ENCODE data around the gene NAALADL2.
"Not testable (repeated sequence)": the region's sequence is repeated elsewhere in the genome, so short reads cannot be mapped to it uniquely, and the experiment has no call there.

NAALADL2 gene

GRCh38 chr3:175404027-175404426, 544.9 kb downstream of the NAALADL2 start:
- Histone ChIP-seq H3K4me3 (ENCODE audit: low read depth, low read length) (no peak overlapping the region), H3K9ac (ENCODE audit: low read depth, low read length) (no peak overlapping the region), H3K9me3 (ENCODE audit: control insufficient read depth, insufficient read depth, low read length) (no peaks in the 10 kb centered on the region), H3K36me3 (ENCODE audit: control insufficient read depth, insufficient read depth, low read length) (no peaks in the 10 kb centered on the region), H3K27me3 (ENCODE audit: control insufficient read depth, insufficient read depth, low read length) (no peaks in the 10 kb centered on the region), H3K4me1 (ENCODE audit: control insufficient read depth, insufficient read depth, low read length) (no peaks in the 10 kb centered on the region)

- no peaks in the 10 kb centered on the region for H3K9me3 ChIP-seq (ENCODE audit: control insufficient read depth, insufficient read depth, low read length)
- no peak overlapping the region for H3K9ac ChIP-seq (ENCODE audit: low read depth, low read length)
- H3K36me3 ChIP-seq (ENCODE audit: control insufficient read depth, insufficient read depth, low read length), result no peaks in the 10 kb centered on the region
Observed at GRCh38 chr3:175404621-175405020, 545.5 kb downstream of the NAALADL2 start.

GRCh38 chr3:175410251-175410650, 551.1 kb downstream of the NAALADL2 start:
- Histone ChIP-seq H3K4me3 (ENCODE audit: low read depth, low read length) (no peak overlapping the region), H3K27me3 (ENCODE audit: control insufficient read depth, insufficient read depth, low read length) (no peaks in the 10 kb centered on the region), H3K4me1 (ENCODE audit: control insufficient read depth, insufficient read depth, low read length) (peaks cover 7% of the 10 kb centered on the region), H3K9me3 (ENCODE audit: control insufficient read depth, insufficient read depth, low read length) (no peaks in the 10 kb centered on the region), H3K9ac (ENCODE audit: low read depth, low read length) (no peak overlapping the region), H3K36me3 (ENCODE audit: control insufficient read depth, insufficient read depth, low read length) (no peaks in the 10 kb centered on the region)

More at GRCh38 chr3:175404621-175405020, 545.5 kb downstream of the NAALADL2 start:
- no peaks in the 10 kb centered on the region for H3K27me3 ChIP-seq (ENCODE audit: control insufficient read depth, insufficient read depth, low read length)
- H3K4me3 ChIP-seq (ENCODE audit: low read depth, low read length), result no peak overlapping the region
- no peaks in the 10 kb centered on the region for H3K4me1 ChIP-seq (ENCODE audit: control insufficient read depth, insufficient read depth, low read length)

GRCh38 chr3:175411405-175411804, 552.3 kb downstream of the NAALADL2 start:
- Histone ChIP-seq H3K4me3 (ENCODE audit: low read depth, low read length) (no peak overlapping the region), H3K36me3 (ENCODE audit: control insufficient read depth, insufficient read depth, low read length) (no peaks in the 10 kb centered on the region), H3K9ac (ENCODE audit: low read depth, low read length) (no peak overlapping the region), H3K4me1 (ENCODE audit: control insufficient read depth, insufficient read depth, low read length) (peaks cover 7% of the 10 kb centered on the region), H3K9me3 (ENCODE audit: control insufficient read depth, insufficient read depth, low read length) (no peaks in the 10 kb centered on the region), H3K27me3 (ENCODE audit: control insufficient read depth, insufficient read depth, low read length) (no peaks in the 10 kb centered on the region)

GRCh38 chr3:175411946-175412345, 552.8 kb downstream of the NAALADL2 start:
- Histone ChIP-seq H3K4me3 (ENCODE audit: low read depth, low read length) (no peak overlapping the region), H3K27me3 (ENCODE audit: control insufficient read depth, insufficient read depth, low read length) (no peaks in the 10 kb centered on the region), H3K4me1 (ENCODE audit: control insufficient read depth, insufficient read depth, low read length) (peaks cover 7% of the 10 kb centered on the region), H3K9me3 (ENCODE audit: control insufficient read depth, insufficient read depth, low read length) (no peaks in the 10 kb centered on the region), H3K36me3 (ENCODE audit: control insufficient read depth, insufficient read depth, low read length) (no peaks in the 10 kb centered on the region), H3K9ac (ENCODE audit: low read depth, low read length) (no peak overlapping the region)

GRCh38 chr3:175413926-175414325, 554.8 kb downstream of the NAALADL2 start:
- H3K4me3 ChIP-seq (ENCODE audit: low read depth, low read length), result no peak overlapping the region
- H3K27me3 ChIP-seq (ENCODE audit: control insufficient read depth, insufficient read depth, low read length), result no peaks in the 10 kb centered on the region
- no peaks in the 10 kb centered on the region for H3K36me3 ChIP-seq (ENCODE audit: control insufficient read depth, insufficient read depth, low read length)
- H3K9ac ChIP-seq (ENCODE audit: low read depth, low read length), result no peak overlapping the region
- no peaks in the 10 kb centered on the region for H3K9me3 ChIP-seq (ENCODE audit: control insufficient read depth, insufficient read depth, low read length)
- H3K4me1 ChIP-seq (ENCODE audit: control insufficient read depth, insufficient read depth, low read length), result peaks cover 7% of the 10 kb centered on the region

GRCh38 chr3:175416600-175416999, 557.5 kb downstream of the NAALADL2 start:
- Histone ChIP-seq H3K9ac (ENCODE audit: low read depth, low read length) (no peak overlapping the region), H3K4me1 (ENCODE audit: control insufficient read depth, insufficient read depth, low read length) (peaks cover 2% of the 10 kb centered on the region), H3K9me3 (ENCODE audit: control insufficient read depth, insufficient read depth, low read length) (no peaks in the 10 kb centered on the region), H3K36me3 (ENCODE audit: control insufficient read depth, insufficient read depth, low read length) (no peaks in the 10 kb centered on the region), H3K4me3 (ENCODE audit: low read depth, low read length) (no peak overlapping the region), H3K27me3 (ENCODE audit: control insufficient read depth, insufficient read depth, low read length) (no peaks in the 10 kb centered on the region)

- H3K4me3 ChIP-seq (ENCODE audit: low read depth, low read length), result no peak overlapping the region
- H3K4me1 ChIP-seq (ENCODE audit: control insufficient read depth, insufficient read depth, low read length), result no peaks in the 10 kb centered on the region
- H3K9ac ChIP-seq (ENCODE audit: low read depth, low read length), result no peak overlapping the region
- no peaks in the 10 kb centered on the region for H3K9me3 ChIP-seq (ENCODE audit: control insufficient read depth, insufficient read depth, low read length)
- no peaks in the 10 kb centered on the region for H3K27me3 ChIP-seq (ENCODE audit: control insufficient read depth, insufficient read depth, low read length)
- no peaks in the 10 kb centered on the region for H3K36me3 ChIP-seq (ENCODE audit: control insufficient read depth, insufficient read depth, low read length)
Observed at GRCh38 chr3:175417426-175417825, 558.3 kb downstream of the NAALADL2 start.

GRCh38 chr3:175421902-175422301, 562.8 kb downstream of the NAALADL2 start:
- Histone ChIP-seq H3K4me3 (ENCODE audit: low read depth, low read length) (no peak overlapping the region), H3K9me3 (ENCODE audit: control insufficient read depth, insufficient read depth, low read length) (no peaks in the 10 kb centered on the region), H3K36me3 (ENCODE audit: control insufficient read depth, insufficient read depth, low read length) (no peaks in the 10 kb centered on the region), H3K4me1 (ENCODE audit: control insufficient read depth, insufficient read depth, low read length) (no peaks in the 10 kb centered on the region), H3K27me3 (ENCODE audit: control insufficient read depth, insufficient read depth, low read length) (no peaks in the 10 kb centered on the region), H3K9ac (ENCODE audit: low read depth, low read length) (no peak overlapping the region)

- Histone ChIP-seq H3K4me3 (ENCODE audit: low read depth, low read length) (no peak overlapping the region), H3K27me3 (ENCODE audit: control insufficient read depth, insufficient read depth, low read length) (no peaks in the 10 kb centered on the region), H3K4me1 (ENCODE audit: control insufficient read depth, insufficient read depth, low read length) (no peaks in the 10 kb centered on the region), H3K36me3 (ENCODE audit: control insufficient read depth, insufficient read depth, low read length) (no peaks in the 10 kb centered on the region), H3K9ac (ENCODE audit: low read depth, low read length) (no peak overlapping the region), H3K9me3 (ENCODE audit: control insufficient read depth, insufficient read depth, low read length) (no peaks in the 10 kb centered on the region)
Observed at GRCh38 chr3:175422744-175423143, 563.6 kb downstream of the NAALADL2 start.

GRCh38 chr3:175423848-175424247, 564.7 kb downstream of the NAALADL2 start:
- H3K9me3 ChIP-seq (ENCODE audit: control insufficient read depth, insufficient read depth, low read length); H3K36me3 ChIP-seq (ENCODE audit: control insufficient read depth, insufficient read depth, low read length); H3K4me1 ChIP-seq (ENCODE audit: control insufficient read depth, insufficient read depth, low read length); H3K9ac ChIP-seq (ENCODE audit: low read depth, low read length); H3K4me3 ChIP-seq (ENCODE audit: low read depth, low read length); H3K27me3 ChIP-seq (ENCODE audit: control insufficient read depth, insufficient read depth, low read length): not testable (repeated sequence)

- Histone ChIP-seq H3K4me1 (ENCODE audit: control insufficient read depth, insufficient read depth, low read length) (no peaks in the 10 kb centered on the region), H3K27me3 (ENCODE audit: control insufficient read depth, insufficient read depth, low read length) (no peaks in the 10 kb centered on the region)
Observed at GRCh38 chr3:175426805-175427204, 567.7 kb downstream of the NAALADL2 start.

GRCh38 chr3:175428466-175428865, 569.3 kb downstream of the NAALADL2 start:
- Histone ChIP-seq H3K4me1 (ENCODE audit: control insufficient read depth, insufficient read depth, low read length) (no peaks in the 10 kb centered on the region), H3K36me3 (ENCODE audit: control insufficient read depth, insufficient read depth, low read length) (no peaks in the 10 kb centered on the region), H3K9me3 (ENCODE audit: control insufficient read depth, insufficient read depth, low read length) (no peaks in the 10 kb centered on the region), H3K4me3 (ENCODE audit: low read depth, low read length) (no peak overlapping the region), H3K9ac (ENCODE audit: low read depth, low read length) (no peak overlapping the region), H3K27me3 (ENCODE audit: control insufficient read depth, insufficient read depth, low read length) (no peaks in the 10 kb centered on the region)

More at GRCh38 chr3:175426805-175427204, 567.7 kb downstream of the NAALADL2 start:
- Histone ChIP-seq H3K9ac (ENCODE audit: low read depth, low read length) (no peak overlapping the region), H3K36me3 (ENCODE audit: control insufficient read depth, insufficient read depth, low read length) (no peaks in the 10 kb centered on the region), H3K4me3 (ENCODE audit: low read depth, low read length) (no peak overlapping the region), H3K9me3 (ENCODE audit: control insufficient read depth, insufficient read depth, low read length) (no peaks in the 10 kb centered on the region)

Data from iPS-15b (cell line).